A172 (cell line): ENCODE measurements around the gene SDF4. TPM values are rescaled to one million over a fixed set of nuclear protein-coding genes. Genes with fewer than 3 reads are reported as not detected.
"Not testable (repeated sequence)": the region's sequence is repeated elsewhere in the genome, so short reads cannot be mapped to it uniquely, and the experiment has no call there.

ENCODE experiments used
- DNase-seq: peaks from one replicate; pipeline ENCODE4 v3.0.0-alpha.2; 2015; ENCODE audit warnings: low spot score
- total RNA-seq: library from RNA; depleted of rRNA; stranded (reverse); fragments of >200 nt; shearing (Covaris generic); gene quantifications from 2 replicates; pipeline ENCODE4 v1.2.3, GENCODE V29; 2014

The SDF4 gene
- total RNA-seq, 1 experiment from 2014 or later: 109 TPM

GRCh38 chr1:1179346-1179982 is 52.3 kb downstream of the SDF4 start:
- DNase-seq: no peak

DNA sequence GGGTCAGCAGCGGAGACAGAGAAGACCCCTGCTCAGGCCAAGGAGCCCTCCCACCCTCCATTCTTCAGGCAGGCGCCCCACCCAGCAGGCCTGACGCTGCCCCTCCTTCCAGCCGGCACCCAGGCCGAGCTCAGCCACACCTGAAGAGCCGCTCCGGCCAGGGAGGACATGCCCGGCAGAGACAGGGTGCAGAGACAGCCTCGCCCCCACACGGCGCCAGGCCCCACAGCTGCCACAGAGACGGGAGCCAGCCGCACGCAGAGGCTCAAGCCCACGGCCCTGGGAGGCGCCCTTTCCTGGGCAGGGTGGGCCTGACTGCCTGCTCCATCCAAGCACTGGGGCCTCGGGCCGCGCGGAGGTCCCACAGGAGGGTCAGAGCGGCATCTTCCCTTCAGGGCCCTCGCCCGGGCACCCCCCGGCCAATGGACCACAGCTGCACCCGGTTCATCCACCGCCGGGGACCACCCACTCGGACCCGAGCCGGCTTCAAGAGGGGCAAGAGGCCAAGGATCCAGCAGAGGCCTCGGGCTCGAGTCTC is 52.9 kb downstream of the SDF4 start:
- no peak for DNase-seq

- no peak for DNase-seq
These were observed 54.2 kb downstream of the SDF4 start for GRCh38 chr1:1177452-1178206.

DNA sequence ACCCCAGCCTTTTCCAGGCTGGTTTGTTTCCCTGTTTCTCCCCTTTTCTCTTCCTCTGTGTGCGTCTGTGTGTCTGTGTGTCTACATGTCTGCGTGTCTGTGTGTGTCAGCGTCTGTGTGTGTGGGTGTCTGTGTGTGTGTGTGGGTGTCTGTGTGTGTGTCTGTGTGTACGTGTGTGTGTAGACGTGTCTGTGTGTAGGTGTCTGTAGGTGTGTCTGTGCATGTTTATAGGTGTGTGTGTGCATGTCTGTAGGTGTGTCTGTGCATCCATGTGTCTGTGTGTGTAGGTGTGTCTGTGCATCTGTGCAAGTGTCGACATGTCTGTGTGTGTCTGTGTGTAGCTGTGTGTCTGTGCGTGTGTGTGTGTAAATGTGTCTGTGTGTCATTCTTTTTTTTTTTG is 54.9 kb downstream of the SDF4 start:
- DNase-seq: no peak

DNA sequence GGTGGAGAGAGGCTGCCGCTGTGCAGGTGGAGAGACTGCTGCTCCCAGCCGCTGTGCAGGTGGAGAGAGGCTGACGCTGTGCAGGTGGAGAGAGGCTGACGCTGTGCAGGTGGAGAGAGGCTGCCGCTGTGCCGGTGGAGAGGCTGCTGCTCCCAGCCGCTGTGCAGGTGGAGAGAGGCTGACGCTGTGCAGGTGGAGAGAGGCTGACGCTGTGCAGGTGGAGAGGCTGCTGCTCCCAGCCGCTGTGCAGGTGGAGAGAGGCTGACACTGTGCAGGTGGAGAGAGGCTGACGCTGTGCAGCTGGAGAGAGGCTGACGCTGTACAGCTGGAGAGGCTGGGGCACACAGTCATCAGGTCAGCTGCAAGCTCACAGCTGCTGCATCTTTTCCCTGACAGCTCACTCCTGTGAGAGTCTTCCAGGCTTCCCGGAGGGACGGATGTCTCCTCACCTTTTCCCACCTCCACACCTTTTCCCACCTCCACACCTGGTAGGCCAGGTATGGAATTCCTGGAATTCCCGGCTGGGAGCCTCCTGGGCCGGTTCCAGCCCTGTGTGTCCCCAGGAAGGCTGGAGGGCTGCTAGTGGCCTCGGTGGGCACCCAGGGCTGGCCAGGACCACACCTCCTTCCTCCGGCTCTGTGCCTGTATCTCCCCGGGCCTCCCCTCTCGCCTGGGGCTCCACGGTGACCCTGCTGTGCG is 55.6 kb downstream of the SDF4 start:
- DNase-seq: not testable (repeated sequence)

GRCh38 chr1:1175221-1176062 is 56.4 kb downstream of the SDF4 start:
- DNase-seq: no peak

DNA sequence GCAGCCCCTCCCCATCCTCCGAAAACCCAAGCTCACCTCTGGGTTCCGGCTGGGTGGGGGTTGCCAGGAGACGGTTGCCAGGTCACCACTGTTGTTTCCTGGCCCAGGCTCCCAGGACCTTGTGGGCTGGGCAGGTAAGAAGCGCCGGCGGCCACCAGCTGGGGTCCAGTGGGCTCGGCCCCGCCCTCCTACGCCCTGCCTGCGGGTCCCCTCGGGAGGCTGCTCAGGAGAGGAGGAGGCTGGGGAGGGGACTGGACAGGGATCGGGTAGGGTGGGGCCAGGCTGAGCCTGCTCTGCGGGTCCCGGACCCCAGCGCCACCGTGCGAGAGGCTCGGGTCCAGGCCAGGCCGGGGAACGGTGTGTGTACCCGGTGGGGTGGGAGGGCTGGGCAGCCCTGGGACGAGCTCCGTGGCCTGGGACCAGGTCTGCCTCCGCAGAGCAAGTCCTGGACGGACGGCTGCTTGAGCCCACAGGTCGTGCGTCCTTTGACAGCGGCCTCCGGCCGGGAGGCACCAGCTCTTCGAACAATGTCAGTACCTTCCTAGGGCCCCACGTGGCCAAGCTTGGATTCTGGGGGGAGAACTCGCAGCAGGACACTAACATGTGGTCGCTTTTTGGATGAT is 57.9 kb downstream of the SDF4 start, which contains the start of gene TTLL10:
TTLL10 (plus strand) TSS at position 88 of the 623 bp plus-strand sequence. CDS start 5,336 bp downstream, outside the sequence.
- no peak for DNase-seq

- no peak for DNase-seq
These were observed 58.6 kb downstream of the SDF4 start for GRCh38 chr1:1173061-1173792.

- no peak for DNase-seq
These were observed 60.1 kb downstream of the SDF4 start for GRCh38 chr1:1171546-1172340.

DNA sequence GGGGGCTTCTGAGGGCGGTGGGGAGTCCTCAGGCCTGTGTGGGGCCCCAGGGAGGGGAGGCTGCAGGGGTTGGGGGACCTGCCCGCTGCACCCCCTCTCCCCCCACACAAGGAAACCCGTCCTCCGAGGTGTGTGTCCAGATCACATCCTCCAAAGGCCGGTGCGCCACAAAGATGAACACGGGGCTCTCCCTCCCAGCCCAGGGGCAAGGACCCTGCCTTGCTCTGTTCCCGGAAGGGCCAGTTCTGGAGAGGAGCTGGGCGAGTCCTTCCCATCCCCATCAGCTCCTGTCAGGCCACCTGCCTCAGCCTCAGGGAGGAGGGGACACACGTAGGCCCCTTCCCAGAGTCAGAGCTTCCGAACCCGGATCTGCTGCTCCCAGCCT is 60.6 kb downstream of the SDF4 start:
- no peak for DNase-seq

DNA sequence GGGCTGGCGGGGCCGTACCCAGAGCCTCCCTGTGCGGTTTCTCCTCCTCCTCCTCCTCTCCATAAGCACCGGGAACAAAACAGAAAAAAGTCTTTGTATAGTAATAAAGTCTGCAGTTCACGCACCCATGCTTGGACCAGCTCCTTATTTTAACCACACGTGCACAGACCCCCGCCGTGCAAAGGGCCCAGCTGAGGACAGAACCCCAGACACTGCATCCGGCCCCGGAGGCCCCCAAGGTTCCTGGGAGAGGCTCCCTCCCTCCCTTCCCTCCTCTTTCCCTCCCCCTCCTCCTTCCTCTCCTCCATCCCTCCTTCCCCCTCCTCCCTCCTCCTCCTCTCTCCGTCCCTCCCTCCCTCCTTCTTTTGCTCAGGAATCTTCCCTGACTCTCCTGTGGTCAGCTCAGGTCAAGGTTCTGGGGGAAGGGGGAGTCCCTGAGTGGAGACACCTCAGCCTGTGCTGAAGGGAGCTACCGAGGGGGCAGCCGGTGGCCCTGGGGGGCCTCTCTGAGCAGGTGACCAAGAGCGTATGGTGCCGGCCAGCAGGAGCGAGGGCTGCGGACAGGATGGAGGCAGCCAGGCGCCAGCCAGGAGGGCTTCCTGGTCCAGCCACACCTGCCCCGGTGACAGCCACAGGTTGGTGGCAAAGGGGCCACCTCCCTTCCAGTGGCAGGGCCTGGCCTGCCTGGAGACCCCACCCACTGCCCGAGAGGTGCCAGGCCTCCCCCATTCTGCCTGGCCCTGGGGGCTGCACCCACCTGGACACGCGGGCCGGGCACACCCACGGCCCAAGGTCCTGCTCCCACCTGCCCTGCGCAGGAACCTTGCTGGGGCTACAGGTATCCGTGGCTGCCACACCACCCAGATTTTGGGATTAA is 61.3 kb downstream of the SDF4 start:
- no peak for DNase-seq

DNA sequence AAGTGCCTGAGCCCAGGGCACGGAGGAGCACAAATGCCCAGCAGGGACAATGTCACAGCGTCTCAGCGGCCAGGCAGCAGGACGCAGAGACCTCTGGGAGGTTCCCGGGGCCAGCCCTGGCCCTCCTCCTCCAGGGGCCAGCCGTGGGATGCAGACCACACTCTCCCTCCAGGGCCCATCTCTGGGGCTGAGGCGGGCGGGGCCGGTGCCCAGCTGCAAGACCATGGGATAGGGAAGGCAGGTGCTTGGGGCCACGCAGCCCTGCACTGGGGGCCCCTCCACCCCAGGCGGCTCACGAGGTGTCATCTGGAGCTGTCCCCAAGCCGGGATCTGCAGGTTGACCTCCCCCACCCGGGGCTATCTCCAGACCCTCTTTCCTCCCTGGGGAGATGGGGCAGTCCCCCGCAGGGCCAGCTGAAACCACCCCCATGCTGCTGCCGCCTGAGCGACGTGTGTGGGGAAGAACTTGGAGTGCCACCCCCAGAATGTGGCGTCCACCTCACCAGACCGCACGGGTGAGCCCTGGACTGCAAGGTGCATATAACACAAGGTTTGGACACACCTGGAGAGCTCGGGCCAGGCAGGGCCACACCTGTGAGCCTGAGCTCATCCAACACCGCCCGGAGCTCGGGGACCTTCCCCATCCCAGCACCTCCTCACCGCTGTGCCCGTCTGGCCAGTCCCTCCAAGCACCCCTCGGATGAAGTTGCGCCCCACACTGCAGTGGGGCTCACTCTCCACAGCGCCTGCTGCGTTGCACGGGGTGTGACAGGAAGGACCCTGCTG is 62.2 kb downstream of the SDF4 start:
- DNase-seq: no peak

DNA sequence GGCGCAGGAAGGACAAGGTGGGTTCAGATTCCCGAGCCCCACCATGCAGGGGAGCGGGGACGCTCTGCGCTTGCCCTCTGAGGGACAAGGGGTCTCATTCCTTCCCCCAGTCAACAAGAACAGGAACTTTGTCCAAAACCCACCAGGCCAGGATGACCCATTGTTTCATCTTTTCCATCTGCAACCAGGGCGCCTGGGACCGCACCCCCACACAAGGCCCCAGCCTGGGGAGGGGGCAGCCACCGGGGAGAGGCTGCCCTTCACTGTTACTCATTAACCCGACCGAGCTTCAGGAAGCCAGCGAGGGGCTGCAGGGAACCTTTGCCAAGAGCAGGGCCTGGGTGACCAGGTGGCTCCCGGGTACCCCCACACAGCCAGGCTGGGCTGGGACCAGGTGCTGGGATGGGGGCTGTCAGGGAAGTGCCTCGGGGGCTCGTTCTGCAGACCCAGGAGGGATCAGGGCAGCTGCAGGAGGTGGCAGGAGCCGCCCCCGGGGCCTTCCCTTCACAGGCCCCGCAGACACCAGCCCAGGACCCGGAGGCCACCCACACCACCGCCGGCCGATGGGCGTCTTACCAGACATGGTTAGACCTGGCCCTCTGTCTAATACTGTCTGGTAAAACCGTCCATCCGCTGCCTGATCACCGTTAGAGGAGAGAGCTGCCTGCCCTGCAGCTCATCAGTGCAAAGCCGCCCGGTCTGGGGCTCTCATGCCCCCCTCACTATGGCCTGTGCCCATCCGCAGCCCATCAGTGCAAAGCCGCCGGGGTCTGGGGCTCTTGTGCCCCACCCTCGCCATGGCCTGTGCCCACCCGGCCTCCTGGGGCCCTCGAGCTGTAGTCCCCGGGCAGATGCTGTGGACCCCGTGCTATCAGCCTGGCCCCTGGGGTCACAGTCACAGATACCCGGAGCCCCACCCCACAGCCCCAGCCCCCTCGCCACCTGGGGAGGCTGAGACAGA is 63.1 kb downstream of the SDF4 start:
- no peak for DNase-seq

DNA sequence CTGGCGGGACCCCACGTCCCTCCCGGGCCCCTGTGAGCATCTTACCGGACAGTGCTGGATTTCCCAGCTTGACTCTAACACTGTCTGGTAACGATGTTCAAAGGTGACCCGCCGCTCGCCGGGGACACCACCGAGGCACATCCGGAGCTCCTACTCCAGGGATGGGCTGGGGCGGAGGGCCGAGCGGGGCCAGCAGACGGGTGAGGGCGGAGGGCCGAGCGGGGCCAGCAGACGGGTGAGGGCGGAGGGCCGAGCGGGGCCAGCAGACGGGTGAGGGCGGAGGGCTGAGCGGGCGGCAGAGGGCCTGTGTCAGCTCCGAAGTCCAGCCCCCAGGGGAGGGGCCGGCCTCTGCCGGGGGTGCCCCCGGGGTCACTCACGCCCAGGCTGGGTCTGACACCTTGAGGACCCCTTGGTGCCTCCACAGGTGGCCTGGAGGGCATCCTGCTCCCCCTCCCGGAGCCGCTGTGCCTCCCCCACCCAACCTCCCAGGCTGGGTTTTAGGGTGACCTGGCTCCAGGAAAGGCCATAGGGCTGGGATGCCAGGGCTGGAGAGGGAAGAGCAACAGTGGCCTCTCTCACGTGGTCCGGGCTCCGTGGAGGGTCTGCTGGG is 63.9 kb downstream of the SDF4 start:
- DNase-seq: no peak

- DNase-seq: no peak
These were observed 64.4 kb downstream of the SDF4 start for GRCh38 chr1:1167398-1167821.
